LHCN-M2 (cell line): ENCODE results near the gene GZMM. TPM values are rescaled to one million over a fixed set of nuclear protein-coding genes. Genes with fewer than 3 reads are reported as not detected.
A peak's percentile ranks its signal among the peaks of the same experiment; 100 is the strongest.

Experiments
- DNase-seq: peaks from one replicate; pipeline ENCODE4 v3.0.0-alpha.2; 2012; ENCODE audit warnings: low read depth
- polyA plus RNA-seq: library from polyadenylated mRNA; unstranded; fragments of >200 nt; gene quantifications from one replicate; pipeline ENCODE4 v1.2.1, GENCODE V29; 2012; ENCODE audit warnings: missing spikeins
- total RNA-seq: library from RNA; depleted of rRNA; stranded (reverse); fragments of >200 nt; gene quantifications from 2 replicates; pipeline ENCODE4 v1.2.3, GENCODE V29; 2014; rRNA removed

Gene GZMM
- total RNA-seq = 1.7 TPM in 1 of 2 replicates, not detected in the other
- 0.15 TPM for polyA plus RNA-seq

DNA sequence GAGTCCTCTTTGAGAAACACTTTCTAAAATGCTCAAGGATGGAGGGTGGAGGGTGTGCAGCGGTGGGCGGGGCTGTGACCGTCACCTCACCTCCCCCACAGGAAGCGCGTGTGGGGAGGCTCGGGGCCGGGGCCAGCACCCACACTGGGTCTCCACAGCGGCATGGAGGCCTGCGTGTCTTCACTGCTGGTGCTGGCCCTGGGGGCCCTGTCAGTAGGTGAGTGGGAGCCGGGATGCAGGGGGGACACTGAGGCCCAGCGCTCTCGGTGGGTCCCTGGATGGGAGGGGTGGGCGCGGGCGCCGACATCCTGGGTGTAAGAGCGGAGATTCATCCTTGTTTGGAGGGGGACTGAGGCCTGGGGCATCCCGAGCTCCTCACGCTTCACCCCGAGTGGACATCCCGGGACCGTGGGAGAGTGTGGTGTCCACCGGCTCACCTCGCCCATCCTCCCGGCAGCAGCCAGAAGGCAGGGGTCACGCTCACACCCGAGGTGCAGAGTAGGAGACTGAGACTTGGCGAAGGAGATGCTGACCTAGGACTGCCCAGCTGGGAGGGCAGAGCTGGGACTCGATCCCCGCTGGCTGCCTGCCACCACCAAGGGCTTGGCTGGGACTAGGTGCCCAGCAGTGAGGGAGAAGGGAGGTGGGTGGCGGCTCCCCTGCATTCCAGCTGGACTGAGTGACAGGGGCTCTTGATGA lies at the start of gene GZMM:
Gene GZMM (plus strand): TSS at position 144 of the 699 bp plus-strand sequence. CDS start 19 bp downstream, at position 163.
- DNase-seq = no peak

DNA sequence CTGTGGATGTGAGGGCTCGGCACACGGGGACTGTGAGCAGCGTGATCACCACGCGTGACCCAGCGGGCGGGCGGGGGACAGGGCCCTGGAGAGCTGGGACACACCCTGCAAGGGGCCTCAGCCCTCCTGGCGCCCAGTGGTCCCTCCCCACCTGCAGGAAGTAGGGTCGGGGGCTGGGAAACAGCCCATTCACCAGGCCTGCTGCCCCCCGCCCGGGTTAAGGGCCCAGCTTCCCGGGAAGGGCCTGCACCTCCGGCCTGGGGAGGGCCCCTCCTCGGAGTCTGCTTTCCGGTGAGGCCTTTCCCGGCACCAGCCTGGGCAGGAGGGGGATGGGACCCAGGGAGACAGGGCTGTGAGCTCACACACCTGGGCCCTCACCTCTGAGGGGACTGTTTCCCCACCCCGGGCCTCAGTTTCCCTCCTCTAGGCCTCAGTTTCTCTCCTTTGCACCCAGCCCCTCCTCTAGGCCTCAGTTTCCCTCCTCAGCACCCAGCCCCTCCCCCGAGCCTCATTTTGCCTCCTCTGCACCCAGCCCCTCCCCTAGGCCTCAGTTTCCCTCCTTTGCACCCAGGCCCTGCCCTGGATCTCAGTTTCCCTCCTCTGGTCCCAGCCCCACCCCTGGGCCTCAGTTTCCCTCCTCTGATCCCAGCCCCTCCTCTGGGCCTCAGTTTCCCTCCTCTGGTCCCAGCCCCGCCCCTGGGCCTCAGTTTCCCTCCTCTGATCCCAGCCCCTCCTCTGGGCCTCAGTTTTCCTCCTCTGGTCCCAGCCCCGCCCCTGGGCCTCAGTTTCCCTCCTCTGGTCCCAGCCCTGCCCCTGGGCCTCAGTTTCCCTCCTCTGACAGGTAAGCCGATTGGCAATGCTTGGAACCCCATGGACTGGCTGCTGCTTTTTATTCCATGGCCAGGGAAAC lies 49.4 kb upstream of the GZMM start:
- no peak for DNase-seq

DNA sequence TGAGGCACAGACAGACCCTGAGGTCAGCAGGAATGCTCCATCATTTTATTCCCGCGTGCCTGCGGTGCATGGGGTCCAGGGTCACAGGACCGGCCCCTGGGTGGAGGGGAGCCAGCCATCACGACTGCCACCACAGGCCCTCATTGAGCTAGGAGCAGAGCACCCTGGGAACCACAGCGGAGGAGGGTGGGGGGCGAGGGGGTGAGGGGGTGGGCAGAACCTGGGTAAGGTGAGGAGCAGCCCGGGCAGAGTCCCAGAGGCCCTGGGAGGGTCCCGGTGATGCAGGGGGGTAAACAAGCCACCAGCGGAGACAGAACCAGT lies 48.8 kb upstream of the GZMM start:
- no peak for DNase-seq

DNA sequence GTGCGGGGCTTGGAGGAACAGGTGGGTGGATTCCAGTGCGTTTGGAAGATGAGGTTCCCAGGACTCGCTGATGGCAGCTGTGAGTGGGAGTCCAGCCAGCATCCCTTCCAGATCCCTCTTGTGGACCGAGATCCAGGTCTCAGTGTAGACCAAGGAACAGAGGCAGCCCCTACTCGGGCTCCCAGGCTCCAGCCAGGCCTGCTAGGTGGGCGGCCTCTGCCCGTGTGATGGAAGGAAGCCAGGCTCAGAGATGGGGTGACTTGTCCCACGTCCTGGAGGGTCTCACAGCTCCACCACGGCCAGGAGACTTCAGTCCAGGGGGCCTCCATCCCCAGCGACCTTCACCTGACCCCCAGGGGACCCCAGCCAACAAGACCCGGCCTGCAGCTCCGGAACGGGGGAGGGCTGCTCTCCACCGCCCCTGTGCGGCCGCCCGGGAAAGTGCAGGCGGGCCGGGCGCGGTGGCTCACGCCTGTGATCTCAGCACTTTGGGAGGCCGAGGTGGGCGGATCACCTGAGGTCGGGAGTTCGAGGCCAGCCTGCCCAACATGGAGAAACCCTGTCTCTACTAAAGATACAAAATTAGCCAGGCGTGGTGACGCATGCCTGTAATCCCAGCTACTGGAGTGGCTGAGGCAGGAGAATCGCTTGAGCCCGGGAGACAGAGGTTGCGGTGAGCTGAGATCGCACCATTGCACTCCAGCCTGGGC lies 48.3 kb upstream of the GZMM start:
- DNase-seq = peak; percentile 57

DNA sequence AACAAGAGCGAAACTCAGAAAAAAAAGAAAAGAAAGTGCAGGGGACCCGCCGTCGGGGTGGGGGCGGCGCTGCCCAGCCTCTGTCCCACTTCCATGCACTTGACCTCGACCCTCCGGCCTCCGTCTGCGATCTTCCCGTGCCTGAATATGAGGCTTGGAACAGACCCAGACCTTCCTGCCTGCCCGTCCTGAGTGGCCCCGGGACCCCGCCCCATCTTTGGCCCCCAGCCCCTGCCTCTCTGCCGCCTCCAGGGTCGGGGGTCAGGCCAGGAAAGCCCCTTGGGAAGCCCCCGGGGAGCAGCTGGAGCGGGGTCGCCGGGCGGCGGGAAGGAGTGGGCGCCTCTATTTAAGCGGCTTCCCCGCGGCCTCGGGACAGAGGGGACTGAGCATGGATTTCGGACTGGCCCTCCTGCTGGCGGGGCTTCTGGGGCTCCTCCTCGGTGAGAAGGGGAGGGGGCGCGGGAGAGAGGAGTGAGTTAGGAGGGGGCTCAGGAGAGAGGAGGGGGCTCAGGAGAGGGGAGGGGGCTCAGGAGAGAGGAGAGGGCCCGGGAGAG lies 47.7 kb upstream of the GZMM start, which contains the start of gene MADCAM1:
Gene MADCAM1 (plus strand): TSS at position 375 of the 554 bp plus-strand sequence. CDS start 14 bp downstream, at position 389.
- no peak for DNase-seq

DNA sequence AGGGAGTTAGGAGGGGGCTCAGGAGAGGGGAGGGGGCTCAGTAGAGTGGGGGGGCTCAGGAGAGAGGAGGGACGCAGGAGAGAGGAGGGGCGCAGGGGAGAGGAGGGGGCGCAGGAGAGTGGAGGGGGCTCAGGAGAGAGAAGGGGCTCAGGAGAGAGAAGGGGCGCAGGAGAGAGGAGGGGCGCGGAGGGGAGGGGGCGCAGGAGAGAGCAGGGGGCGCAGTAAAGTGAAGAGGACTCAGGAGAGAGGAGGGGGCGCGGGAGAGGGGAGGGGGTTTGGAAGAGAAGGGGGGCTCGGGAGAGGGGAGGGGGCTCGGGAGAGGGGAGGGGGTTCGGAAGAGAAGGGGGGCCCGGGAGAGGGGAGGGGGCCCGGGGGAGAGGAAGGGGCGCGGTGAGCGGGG lies 46.9 kb upstream of the GZMM start:
- no peak for DNase-seq

DNA sequence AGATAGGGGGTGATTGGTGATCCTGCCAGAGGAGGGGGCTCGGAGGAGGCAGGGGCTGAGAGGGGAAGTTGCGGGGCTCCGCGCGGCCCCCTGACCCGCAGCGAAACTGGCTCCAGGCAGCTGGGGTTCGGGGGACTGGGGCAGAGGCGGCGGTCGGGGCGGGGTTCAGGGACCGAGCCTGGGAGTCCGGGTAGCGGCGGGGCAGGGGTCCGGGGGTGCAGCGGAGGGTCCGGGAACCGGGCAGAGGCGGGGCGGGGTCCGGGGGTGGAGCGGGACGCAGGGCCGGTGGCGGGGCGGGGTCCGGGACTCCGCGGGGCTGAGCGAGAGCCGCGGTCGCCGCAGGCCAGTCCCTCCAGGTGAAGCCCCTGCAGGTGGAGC lies 46.4 kb upstream of the GZMM start:
- DNase-seq = no peak

DNA sequence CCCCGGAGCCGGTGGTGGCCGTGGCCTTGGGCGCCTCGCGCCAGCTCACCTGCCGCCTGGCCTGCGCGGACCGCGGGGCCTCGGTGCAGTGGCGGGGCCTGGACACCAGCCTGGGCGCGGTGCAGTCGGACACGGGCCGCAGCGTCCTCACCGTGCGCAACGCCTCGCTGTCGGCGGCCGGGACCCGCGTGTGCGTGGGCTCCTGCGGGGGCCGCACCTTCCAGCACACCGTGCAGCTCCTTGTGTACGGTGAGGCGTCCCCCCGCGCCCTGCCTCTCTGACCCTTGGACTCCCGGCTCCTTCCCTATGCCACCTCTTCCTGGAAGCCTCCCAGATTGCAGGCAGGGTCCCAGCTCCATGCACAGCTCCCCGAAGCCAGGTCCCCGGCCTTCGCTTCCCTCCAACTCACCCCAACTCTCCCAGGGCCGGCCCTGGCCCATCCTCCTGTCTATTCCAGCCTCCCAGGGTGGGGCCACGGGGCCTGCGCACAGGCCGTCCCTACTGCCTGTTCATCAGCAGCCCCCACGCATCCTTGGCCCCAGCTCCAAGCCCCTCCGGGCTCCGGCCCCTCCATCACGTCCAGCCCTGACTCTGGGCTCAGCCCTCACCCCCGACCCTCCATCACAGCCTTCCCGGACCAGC lies 45.9 kb upstream of the GZMM start:
- DNase-seq = no peak

DNA sequence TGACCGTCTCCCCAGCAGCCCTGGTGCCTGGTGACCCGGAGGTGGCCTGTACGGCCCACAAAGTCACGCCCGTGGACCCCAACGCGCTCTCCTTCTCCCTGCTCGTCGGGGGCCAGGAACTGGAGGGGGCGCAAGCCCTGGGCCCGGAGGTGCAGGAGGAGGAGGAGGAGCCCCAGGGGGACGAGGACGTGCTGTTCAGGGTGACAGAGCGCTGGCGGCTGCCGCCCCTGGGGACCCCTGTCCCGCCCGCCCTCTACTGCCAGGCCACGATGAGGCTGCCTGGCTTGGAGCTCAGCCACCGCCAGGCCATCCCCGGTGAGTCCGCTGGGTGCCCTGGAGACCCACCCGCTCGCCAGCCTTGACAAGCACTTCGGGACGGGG lies 45.4 kb upstream of the GZMM start:
- DNase-seq = no peak

DNA sequence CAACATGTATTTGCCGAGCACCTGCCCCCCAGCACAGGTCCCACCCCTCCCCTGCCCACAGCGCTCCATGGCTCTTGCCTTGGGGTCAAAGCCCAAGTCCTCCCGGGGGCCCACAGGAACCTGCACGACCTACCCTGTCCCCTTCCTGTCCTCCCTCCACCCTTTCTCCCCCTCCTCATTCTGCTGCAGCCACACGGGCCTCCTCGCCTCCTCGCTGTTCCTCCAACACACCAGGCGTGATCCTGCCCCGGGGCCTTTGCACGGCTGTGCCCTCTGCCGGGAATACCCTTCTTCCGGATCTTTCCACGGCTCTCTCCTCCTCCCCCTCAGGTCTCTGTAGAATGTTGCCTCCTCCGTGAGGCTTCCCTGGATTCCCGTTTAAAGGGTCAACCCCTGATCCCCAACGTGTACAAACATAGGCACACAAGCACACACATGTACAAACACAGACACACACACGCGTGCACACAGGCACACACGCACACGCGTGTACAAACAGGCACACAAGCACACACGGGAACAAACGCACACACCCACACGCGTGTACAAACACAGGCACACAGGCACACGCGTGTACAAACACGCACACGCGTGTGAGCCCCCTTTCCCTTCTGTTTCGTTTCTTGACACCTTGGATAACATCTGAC lies 44.8 kb upstream of the GZMM start:
- DNase-seq = no peak

DNA sequence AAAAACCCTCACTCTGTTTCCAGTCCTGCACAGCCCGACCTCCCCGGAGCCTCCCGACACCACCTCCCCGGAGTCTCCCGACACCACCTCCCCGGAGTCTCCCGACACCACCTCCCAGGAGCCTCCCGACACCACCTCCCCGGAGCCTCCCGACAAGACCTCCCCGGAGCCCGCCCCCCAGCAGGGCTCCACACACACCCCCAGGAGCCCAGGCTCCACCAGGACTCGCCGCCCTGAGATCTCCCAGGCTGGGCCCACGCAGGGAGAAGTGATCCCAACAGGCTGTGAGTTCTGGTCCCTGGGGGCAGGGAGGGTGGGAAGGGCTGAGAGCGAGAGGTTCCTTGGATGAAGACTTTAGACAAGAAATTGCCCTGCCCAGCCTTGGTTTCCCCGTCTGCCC lies 42.2 kb upstream of the GZMM start:
- DNase-seq = no peak

DNA sequence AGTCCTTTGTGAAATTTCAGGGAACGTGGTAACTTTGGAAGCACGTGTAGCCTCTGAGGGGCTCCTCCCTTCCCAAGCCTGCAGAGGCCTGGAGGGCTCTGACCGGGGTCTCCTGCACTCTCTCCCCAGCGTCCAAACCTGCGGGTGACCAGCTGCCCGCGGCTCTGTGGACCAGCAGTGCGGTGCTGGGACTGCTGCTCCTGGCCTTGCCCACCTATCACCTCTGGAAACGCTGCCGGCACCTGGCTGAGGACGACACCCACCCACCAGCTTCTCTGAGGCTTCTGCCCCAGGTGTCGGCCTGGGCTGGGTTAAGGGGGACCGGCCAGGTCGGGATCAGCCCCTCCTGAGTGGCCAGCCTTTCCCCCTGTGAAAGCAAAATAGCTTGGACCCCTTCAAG lies 39.2 kb upstream of the GZMM start:
- DNase-seq = no peak

DNA sequence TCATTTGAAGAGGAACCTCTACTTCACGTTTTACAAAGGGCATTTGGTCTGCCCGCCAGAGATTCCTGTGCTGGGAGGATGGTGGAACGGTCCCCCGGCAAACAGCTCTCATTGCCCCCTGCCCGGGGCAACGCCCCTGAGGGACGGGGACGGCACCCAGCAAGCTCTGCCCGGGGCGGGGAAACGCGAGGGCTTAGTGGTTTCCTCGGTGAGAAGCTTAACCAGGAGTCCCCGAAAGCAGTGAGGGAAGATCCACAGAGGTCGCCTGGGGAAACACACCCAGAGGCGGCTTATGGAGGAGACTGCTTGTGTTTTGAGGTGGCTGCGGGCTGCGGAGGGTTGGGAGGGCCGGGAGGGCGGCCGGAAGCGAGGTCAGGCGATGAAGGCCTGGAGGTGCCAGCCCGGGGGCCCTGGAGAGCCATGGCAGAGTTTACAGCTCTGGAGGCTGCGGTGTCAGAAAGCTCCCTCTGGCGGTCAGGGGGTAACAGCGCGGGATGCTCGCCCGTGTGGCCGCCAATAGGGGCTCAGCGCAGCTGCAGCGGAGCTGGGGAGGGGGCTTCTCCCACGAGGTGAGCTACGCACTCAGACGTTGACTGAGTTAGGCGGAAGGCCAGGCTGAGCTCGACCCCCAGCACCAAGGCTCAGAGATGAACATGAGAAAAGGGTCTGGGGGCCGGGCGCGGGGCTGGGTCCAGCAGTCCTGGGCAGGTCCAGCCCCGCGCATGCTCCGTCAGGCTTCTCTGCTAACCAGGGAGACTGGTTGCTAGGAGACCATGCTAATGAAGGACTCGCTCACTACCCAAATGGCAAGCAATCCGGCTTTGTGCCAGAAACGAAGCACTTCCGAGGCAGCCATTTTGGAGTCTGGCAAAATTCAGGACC lies 37.2 kb upstream of the GZMM start:
- peak; percentile 84 for DNase-seq

DNA sequence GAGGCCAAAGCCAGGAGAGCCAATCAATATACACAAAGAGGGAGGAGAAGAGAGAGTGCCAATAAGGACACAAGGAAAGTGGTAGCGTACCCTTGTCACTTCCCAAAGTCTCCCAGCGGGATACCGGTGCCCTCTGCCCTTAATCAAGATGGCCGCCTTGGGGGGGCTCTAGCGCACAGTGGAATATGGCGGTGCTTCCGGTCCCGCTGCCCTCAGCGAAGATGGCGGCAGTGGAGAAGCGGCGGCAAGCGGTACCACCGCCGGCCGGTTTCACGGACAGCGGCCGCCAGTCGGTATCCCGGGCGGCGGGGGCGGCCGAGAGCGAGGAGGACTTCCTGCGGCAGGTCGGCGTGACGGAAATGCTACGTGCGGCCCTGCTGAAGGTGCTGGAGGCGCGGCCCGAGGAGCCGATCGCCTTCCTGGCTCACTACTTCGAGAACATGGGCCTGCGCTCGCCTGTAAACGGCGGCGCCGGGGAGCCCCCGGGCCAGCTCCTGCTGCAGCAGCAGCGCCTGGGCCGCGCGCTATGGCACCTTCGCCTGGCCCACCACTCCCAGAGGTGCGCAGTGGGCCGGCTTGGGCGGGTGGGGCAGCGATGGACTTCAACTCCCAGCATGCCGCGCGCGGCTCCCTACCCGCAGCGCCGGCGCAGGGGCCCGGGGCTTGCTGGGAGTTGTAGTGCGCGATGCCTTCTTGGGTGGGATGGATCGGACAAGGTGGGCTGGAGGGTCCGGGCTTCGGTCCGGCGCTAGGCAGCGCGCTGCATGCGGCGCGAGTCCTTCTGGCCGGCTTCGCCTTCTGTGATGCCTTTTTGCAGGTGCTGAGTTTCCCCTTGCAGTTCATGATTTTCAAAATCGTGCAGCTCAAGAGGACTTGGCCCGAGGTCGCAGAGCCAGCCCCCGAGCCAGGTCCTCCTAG lies 36.3 kb upstream of the GZMM start, which contains the start of gene TPGS1:
Gene TPGS1 (plus strand): TSS at position 212 of the 918 bp plus-strand sequence. CDS start 10 bp downstream, at position 222.
- DNase-seq = peak; percentile 100

DNA sequence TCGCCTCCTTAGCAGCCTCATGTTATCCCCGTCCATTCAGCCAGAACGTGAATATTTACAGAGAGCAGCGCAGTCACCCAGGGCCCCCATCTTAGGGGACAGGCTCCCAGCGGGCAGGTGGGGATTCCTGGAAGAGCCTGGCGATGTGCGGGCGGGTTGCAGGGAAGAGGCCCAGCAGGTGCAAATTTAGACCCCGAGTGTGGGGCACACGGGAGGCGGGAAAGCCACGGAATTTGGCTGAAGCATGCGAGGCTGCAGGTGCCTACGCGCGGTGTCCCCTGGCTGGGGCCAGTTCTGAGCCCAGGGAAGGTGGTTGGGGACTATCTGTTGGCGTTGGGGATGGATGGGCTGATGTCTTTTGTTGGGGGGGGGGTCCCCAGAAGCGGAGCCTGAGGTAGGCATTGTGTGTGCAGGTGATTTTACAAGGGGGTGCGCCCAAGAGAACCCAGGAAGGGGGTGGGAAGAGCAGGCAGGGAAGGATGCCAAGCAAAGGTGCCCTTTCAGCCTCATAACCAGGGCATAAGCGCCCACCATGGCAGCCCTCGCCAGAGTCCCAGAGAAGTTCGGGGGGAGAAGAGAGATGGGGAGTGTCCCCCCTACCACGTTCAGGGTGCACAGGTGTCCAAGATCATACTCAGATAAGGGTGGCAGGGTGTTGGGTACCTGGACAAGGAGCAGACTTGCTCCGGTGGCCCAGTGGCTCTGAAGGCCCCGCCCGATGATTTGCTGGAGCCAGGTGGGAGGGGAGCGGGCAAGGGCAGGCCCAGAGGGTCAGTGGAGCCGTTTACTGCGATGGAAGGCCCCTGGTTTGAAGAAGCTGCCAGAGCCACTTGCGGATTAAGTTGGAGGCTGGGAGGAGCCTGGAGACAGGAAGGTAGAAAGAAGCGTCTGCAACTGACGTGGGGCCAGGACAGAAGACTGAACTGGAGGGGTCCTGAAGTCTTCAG lies 35.4 kb upstream of the GZMM start:
- no peak for DNase-seq

DNA sequence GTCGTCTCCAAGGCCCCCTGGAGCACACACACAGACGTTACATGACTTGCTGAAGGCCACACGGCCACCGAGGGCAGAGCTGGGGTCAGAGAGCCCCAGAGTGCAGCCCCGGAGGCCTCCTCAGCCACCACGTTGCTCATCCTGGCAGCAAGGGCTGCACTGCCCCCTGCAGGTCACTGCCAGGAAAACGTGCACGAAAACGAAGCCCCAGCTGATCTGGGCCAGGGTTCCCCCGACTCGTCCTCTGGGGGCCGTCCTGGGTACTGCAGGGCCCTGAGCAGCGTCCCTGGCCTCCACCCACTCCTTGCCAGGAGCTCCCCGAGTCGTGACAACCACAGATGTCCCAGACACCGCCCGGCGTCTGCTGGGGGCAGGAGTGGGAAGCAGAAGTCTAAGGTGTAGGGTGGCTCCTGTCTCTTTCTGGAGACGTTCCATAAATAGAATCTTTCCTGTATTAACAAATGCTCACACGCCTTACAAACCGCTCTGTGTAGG lies 33.2 kb upstream of the GZMM start:
- DNase-seq = peak; percentile 74
